Loucy (cell line): ENCODE measurements around the gene LASP1.
A peak's percentile ranks its signal among the peaks of the same experiment; 100 is the strongest.

Experiments
- H2AFZ ChIP-seq: fragments of 200-600 bp; sonication (generic); 2 replicates; pipeline ENCODE4 v1.6.0; 2016; ENCODE audit warnings: antibody characterized with exemption, mild to moderate bottlenecking, low read length, moderate library complexity
- H3F3A ChIP-seq: fragments of 200-600 bp; 2 replicates; pipeline ENCODE4 v1.6.0; 2016; ENCODE audit warnings: antibody characterized with exemption, low read depth, mild to moderate bottlenecking
- H3K27me3 ChIP-seq: fragments of 200-600 bp; sonication (generic); 2 replicates; pipeline ENCODE4 v1.6.1; 2014; ENCODE audit warnings: low read length, mild to moderate bottlenecking; ENCODE audit not compliant: insufficient read depth, poor library complexity, severe bottlenecking
- H3K36me3 ChIP-seq: fragments of 200-600 bp; sonication (generic); 2 replicates; pipeline ENCODE4 v1.6.1; 2016; ENCODE audit warnings: low read length; ENCODE audit not compliant: insufficient read depth
- H3K4me1 ChIP-seq: fragments of 200-600 bp; sonication (generic); 2 replicates; pipeline ENCODE4 v1.5.1; 2014; ENCODE audit warnings: low read length, mild to moderate bottlenecking; ENCODE audit not compliant: insufficient read depth, poor library complexity, severe bottlenecking
- H3K4me2 ChIP-seq: fragments of 200-600 bp; sonication (generic); 2 replicates; pipeline ENCODE4 v1.6.0; 2014; ENCODE audit warnings: antibody characterized with exemption, low read length, low read depth, mild to moderate bottlenecking; ENCODE audit not compliant: poor library complexity, severe bottlenecking
- H3K4me3 ChIP-seq: fragments of 200-600 bp; sonication (generic); 2 replicates; pipeline ENCODE4 v1.5.1; 2014; ENCODE audit warnings: low read length, mild to moderate bottlenecking, mixed read lengths; ENCODE audit not compliant: poor library complexity, severe bottlenecking
- H3K79me2 ChIP-seq: fragments of 200-600 bp; sonication (generic); 2 replicates; pipeline ENCODE4 v1.6.1; 2014; ENCODE audit warnings: low read length; ENCODE audit not compliant: insufficient read depth
- H3K9ac ChIP-seq: fragments of 200-600 bp; sonication (generic); 2 replicates; pipeline ENCODE4 v1.6.0; 2014; ENCODE audit warnings: mild to moderate bottlenecking, low read depth, low read length, moderate library complexity; ENCODE audit not compliant: poor library complexity, severe bottlenecking
- H3K9me2 ChIP-seq: fragments of 200-600 bp; sonication (generic); replicated peaks from 2 replicates; pipeline ENCODE4 v1.6.1; 2016; ENCODE audit warnings: low read depth, low read length, mixed read lengths
- H3K9me3 ChIP-seq: fragments of 200-600 bp; sonication (generic); 2 replicates; pipeline ENCODE4 v1.6.1; 2014; ENCODE audit warnings: mild to moderate bottlenecking, antibody characterized with exemption, low read length, low read depth; ENCODE audit not compliant: insufficient read depth
- H4K20me1 ChIP-seq: fragments of 200-600 bp; sonication (generic); 2 replicates; pipeline ENCODE4 v1.6.0; 2014; ENCODE audit warnings: antibody characterized with exemption, low read length, mild to moderate bottlenecking; ENCODE audit not compliant: insufficient read depth, poor library complexity, severe bottlenecking
- EZH2phosphoT487 ChIP-seq: fragments of 200-600 bp; IDR thresholded peaks from 2 replicates; pipeline ENCODE4 v1.6.1; 2018; ENCODE audit warnings: antibody characterized with exemption, mild to moderate bottlenecking, moderate library complexity, borderline replicate concordance
- TF ChIP-seq, protein P1 (sequence below): fragments of 200-600 bp; sonication (generic); conservative IDR thresholded peaks from 2 replicates; pipeline ENCODE4 v1.5.1; 2014; ENCODE audit warnings: mild to moderate bottlenecking, antibody characterized with exemption, low read length

LASP1 gene

DNA sequence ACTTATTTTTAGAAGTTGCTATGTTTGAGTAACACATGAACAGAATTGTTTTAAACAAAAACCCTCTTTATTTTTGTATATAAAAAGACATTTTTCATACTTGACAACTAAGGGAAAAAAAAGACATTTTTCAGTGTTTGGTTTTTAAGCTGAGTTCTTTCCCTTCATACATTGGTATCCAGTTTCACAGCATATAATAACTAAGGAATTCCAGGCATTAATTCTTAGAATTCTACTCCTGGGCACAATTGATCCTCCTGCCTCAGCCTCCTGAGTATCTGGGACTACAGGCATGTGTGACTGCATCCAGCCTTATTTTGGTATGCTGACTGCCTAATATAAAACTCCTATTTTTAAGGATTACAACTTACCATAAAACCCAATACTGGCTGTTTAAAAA lies 88.9 kb downstream of the LASP1 start:
- Histone ChIP-seq H3K4me2 (peak overlapping the region; percentile 64), H3K4me1 (peaks cover 24% of the 10 kb centered on the region), H3K27me3 (no peaks in the 10 kb centered on the region), H2AFZ (peak overlapping the region; percentile 11; the same call in 1 of the 2 replicates), H3K79me2 (no peaks in the 10 kb centered on the region), H3F3A (no peaks in the 10 kb centered on the region), H3K4me3 (no peak overlapping the region), H4K20me1 (no peaks in the 10 kb centered on the region), H3K9me2 (no peaks in the 10 kb centered on the region), H3K9ac (no peak overlapping the region), H3K9me3 (no peaks in the 10 kb centered on the region), H3K36me3 (no peaks in the 10 kb centered on the region)
- TF ChIP-seq, protein P1, sequence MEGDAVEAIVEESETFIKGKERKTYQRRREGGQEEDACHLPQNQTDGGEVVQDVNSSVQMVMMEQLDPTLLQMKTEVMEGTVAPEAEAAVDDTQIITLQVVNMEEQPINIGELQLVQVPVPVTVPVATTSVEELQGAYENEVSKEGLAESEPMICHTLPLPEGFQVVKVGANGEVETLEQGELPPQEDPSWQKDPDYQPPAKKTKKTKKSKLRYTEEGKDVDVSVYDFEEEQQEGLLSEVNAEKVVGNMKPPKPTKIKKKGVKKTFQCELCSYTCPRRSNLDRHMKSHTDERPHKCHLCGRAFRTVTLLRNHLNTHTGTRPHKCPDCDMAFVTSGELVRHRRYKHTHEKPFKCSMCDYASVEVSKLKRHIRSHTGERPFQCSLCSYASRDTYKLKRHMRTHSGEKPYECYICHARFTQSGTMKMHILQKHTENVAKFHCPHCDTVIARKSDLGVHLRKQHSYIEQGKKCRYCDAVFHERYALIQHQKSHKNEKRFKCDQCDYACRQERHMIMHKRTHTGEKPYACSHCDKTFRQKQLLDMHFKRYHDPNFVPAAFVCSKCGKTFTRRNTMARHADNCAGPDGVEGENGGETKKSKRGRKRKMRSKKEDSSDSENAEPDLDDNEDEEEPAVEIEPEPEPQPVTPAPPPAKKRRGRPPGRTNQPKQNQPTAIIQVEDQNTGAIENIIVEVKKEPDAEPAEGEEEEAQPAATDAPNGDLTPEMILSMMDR = no peak
- no peak for TF ChIP-seq EZH2phosphoT487

DNA sequence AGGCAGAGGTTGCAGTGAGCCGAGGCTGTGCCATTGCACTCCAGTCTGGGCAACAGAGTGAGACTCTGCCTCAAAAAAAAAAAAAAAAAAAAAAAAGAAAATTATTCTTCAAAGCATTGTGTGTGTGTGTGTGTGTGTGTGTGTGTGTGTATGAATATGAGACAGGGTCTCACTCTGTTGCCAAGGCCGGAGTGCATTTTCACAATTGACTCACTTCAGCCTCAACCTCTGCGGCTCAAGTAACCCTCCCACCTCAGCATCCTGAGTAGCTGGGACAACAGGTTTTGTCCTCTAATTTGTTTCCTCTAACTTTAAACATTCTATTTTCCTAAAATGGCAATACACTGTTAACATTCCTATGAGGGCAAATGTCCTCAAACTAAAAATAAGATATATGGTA lies 89.7 kb downstream of the LASP1 start:
- Histone ChIP-seq H2AFZ (no peak overlapping the region), H3K9me3 (no peaks in the 10 kb centered on the region), H3K36me3 (no peaks in the 10 kb centered on the region), H3K9me2 (no peaks in the 10 kb centered on the region), H3K9ac (no peak overlapping the region), H3K79me2 (no peaks in the 10 kb centered on the region), H3F3A (no peaks in the 10 kb centered on the region), H3K27me3 (no peaks in the 10 kb centered on the region), H3K4me2 (no peak overlapping the region), H3K4me3 (no peak overlapping the region), H3K4me1 (peaks cover 24% of the 10 kb centered on the region), H4K20me1 (no peaks in the 10 kb centered on the region)
- TF ChIP-seq EZH2phosphoT487 = no peak
- TF ChIP-seq, protein P1 = no peak

DNA sequence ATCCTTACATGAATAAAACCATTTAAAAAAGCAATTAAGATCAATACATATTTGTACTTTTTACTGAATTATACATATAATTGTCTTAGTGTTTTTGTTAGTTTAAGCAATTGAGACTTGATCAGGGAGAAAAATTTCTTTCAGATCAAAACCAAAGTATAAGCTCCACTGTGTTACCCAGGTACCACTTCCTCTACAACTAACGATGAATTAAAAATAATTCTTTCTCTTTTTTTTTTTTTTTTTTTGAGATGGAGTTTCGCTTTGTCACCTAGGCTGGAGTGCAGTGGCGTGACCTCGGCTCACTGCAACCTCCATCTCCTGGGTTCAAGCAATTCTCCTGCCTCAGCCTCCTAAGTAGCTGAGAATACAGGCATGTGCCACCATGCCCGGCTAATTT lies 90.5 kb downstream of the LASP1 start:
- Histone ChIP-seq H4K20me1 (no peaks in the 10 kb centered on the region), H3F3A (no peaks in the 10 kb centered on the region), H3K9ac (no peak overlapping the region), H3K4me3 (no peak overlapping the region), H3K4me2 (no peak overlapping the region), H3K27me3 (no peaks in the 10 kb centered on the region), H3K9me3 (no peaks in the 10 kb centered on the region), H3K4me1 (peaks cover 24% of the 10 kb centered on the region), H3K36me3 (no peaks in the 10 kb centered on the region), H3K79me2 (no peaks in the 10 kb centered on the region), H3K9me2 (no peaks in the 10 kb centered on the region), H2AFZ (no peak overlapping the region)
- TF ChIP-seq, protein P1 = no peak
- no peak for TF ChIP-seq EZH2phosphoT487
